Immature natural killer cell (primary cell): ENCODE data around the gene ADA. TPM values are rescaled to one million over a fixed set of nuclear protein-coding genes. Genes with fewer than 3 reads are reported as not detected.

Source experiments
- DNase-seq, 3 donors: peaks; one replicate each; pipeline ENCODE4 v3.0.0; 2022; ENCODE audit warnings: mixed read lengths in 1 of 3
- H3K27ac Mint-ChIP-seq, 6 donors: one replicate each; pipeline ENCODE4 v1.8.0; 2020; ENCODE audit warnings: mixed read lengths in 6 of 6, mild to moderate bottlenecking in 5 of 6, inconsistent platforms in 4 of 6, moderate library complexity in 3 of 6
- H3K27me3 Mint-ChIP-seq, 3 donors: one replicate each; pipeline ENCODE4 v1.8.0; 2020 to 2021; ENCODE audit warnings: low read depth in 3 of 3, mild to moderate bottlenecking in 3 of 3, mixed read lengths in 3 of 3, moderate library complexity in 3 of 3, inconsistent platforms in 1 of 3
- H3K36me3 Mint-ChIP-seq, 3 donors: one replicate each; pipeline ENCODE4 v1.8.0; 2020; ENCODE audit warnings: mixed read lengths in 3 of 3, inconsistent platforms in 2 of 3, mild to moderate bottlenecking in 2 of 3
- H3K4me1 Mint-ChIP-seq, 2 donors: one replicate each; pipeline ENCODE4 v1.8.0; 2020; ENCODE audit warnings: inconsistent platforms in 2 of 2, mild to moderate bottlenecking in 2 of 2, mixed read lengths in 2 of 2, moderate library complexity in 1 of 2
- H3K4me3 Mint-ChIP-seq, 5 donors: one replicate each; pipeline ENCODE4 v1.8.0; 2020; ENCODE audit warnings: mild to moderate bottlenecking in 5 of 5, mixed read lengths in 5 of 5, inconsistent platforms in 3 of 5, moderate library complexity in 3 of 5
- H3K9me3 Mint-ChIP-seq, 6 donors: one replicate each; pipeline ENCODE4 v1.8.0; 2020; ENCODE audit warnings: mild to moderate bottlenecking in 6 of 6, mixed read lengths in 6 of 6, inconsistent platforms in 4 of 6, moderate library complexity in 3 of 6
- polyA plus RNA-seq, 3 donors: library from polyadenylated mRNA; unstranded; fragments of 300-500 nt; fragmentation: Illumina TruSeq; gene quantifications; one replicate each; pipeline ENCODE4 v1.2.3, GENCODE V29; 2021

The ADA gene
- polyA plus RNA-seq, 3 donors from 2014 or later, result 96.9 to 150 (median 124) TPM

GRCh38 chr20:44582311-44583025 is 69.0 kb downstream of the ADA start, which contains the start of gene PKIG:
Gene PKIG, plus strand, starts transcription at chr20:44582579. Its CDS starts 31,978 bp downstream, at chr20:44614557.
- H3K27me3 Mint-ChIP-seq, result peaks cover 0 to 5% (median 4%) of the 10 kb centered on the region in 3 donors
- no peaks in the 10 kb centered on the region for H3K9me3 Mint-ChIP-seq
- peak within 1 kb of the TSS in 2 of 6 donors; percentile 52 to 53 for H3K27ac Mint-ChIP-seq
- peak within 1 kb of the TSS in 1 of 5 donors; percentile 3 for H3K4me3 Mint-ChIP-seq
- peaks cover 23 to 45% of the 10 kb centered on the region in 2 donors for H3K4me1 Mint-ChIP-seq
- H3K36me3 Mint-ChIP-seq, result no peaks in the 10 kb centered on the region
- no peak for DNase-seq

GRCh38 chr20:44581515-44581914 is 70.0 kb downstream of the ADA start:
- Mint-ChIP-seq H3K4me3 (peak overlapping the region in 1 of 5 donors; percentile 3), H3K27ac (peak overlapping the region in 2 of 6 donors; percentile 45 to 53), H3K36me3 (no peaks in the 10 kb centered on the region), H3K4me1 (peaks cover 32 to 54% of the 10 kb centered on the region in 2 donors), H3K9me3 (no peaks in the 10 kb centered on the region), H3K27me3 (peaks cover 0 to 10% (median 4%) of the 10 kb centered on the region in 3 donors)
- no peak for DNase-seq

- peak overlapping the region in 2 of 5 donors; percentile 38 to 41 for H3K4me3 Mint-ChIP-seq
- peak overlapping the region in 3 of 6 donors; percentile 45 to 73 (median 55) for H3K27ac Mint-ChIP-seq
- peaks cover 40 to 62% of the 10 kb centered on the region in 2 donors for H3K4me1 Mint-ChIP-seq
Measured at GRCh38 chr20:44580581-44581268, 70.8 kb downstream of the ADA start.

GRCh38 chr20:44579313-44580081 is 72.0 kb downstream of the ADA start:
- H3K9me3 Mint-ChIP-seq, result no peaks in the 10 kb centered on the region
- no peaks in the 10 kb centered on the region for H3K36me3 Mint-ChIP-seq
- peaks cover 0 to 10% (median 2%) of the 10 kb centered on the region in 3 donors for H3K27me3 Mint-ChIP-seq
- DNase-seq, result no peak
- H3K27ac Mint-ChIP-seq, result peak overlapping the region in 1 of 6 donors; percentile 61
- no peak overlapping the region for H3K4me3 Mint-ChIP-seq
- peaks cover 40 to 64% of the 10 kb centered on the region in 2 donors for H3K4me1 Mint-ChIP-seq

More at GRCh38 chr20:44580581-44581268, 70.8 kb downstream of the ADA start:
- no peaks in the 10 kb centered on the region for H3K36me3 Mint-ChIP-seq
- no peaks in the 10 kb centered on the region for H3K9me3 Mint-ChIP-seq
- peaks cover 0 to 10% (median 4%) of the 10 kb centered on the region in 3 donors for H3K27me3 Mint-ChIP-seq
- DNase-seq, result no peak

GRCh38 chr20:44576297-44576696 is 75.2 kb downstream of the ADA start:
- Mint-ChIP-seq H3K27ac (peak overlapping the region; percentile 8 to 95 (median 76)), H3K4me3 (peak overlapping the region; percentile 51 to 73 (median 57)), H3K36me3 (no peaks in the 10 kb centered on the region)

DNA sequence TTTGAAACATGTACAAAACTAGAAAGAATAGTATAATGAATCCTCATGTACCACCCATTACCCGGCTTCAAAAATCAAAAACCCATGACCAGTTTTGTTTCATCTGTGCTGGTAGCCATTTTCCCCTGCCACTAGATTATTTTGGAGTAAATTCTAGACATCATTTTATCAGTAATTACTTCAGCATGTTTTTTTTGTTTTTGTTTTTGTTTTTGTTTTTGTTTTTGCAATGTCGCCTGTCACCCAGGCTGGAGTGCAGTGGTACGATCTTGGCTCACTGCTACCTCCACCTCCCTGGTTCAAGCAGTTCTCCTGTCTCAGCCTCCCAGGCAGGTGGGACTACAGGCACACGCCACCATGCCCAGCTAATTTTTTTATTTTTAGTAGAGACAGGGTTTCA is 77.1 kb downstream of the ADA start:
- peaks cover 29 to 47% of the 10 kb centered on the region in 2 donors for H3K4me1 Mint-ChIP-seq
- H3K9me3 Mint-ChIP-seq, result no peaks in the 10 kb centered on the region
- no peak overlapping the region for H3K27ac Mint-ChIP-seq
- no peak for DNase-seq
- H3K27me3 Mint-ChIP-seq, result peaks cover 0 to 5% (median 0%) of the 10 kb centered on the region in 3 donors
- no peak overlapping the region for H3K4me3 Mint-ChIP-seq
- H3K36me3 Mint-ChIP-seq, result no peaks in the 10 kb centered on the region

More at GRCh38 chr20:44576297-44576696, 75.2 kb downstream of the ADA start:
- no peaks in the 10 kb centered on the region for H3K9me3 Mint-ChIP-seq
- DNase-seq, result peak in 2 of 3 donors; percentile 15 to 24
- peaks cover 0 to 7% (median 0%) of the 10 kb centered on the region in 3 donors for H3K27me3 Mint-ChIP-seq
- peaks cover 40 to 57% of the 10 kb centered on the region in 2 donors for H3K4me1 Mint-ChIP-seq

- Mint-ChIP-seq H3K9me3 (no peaks in the 10 kb centered on the region), H3K4me1 (peaks cover 26 to 40% of the 10 kb centered on the region in 2 donors), H3K36me3 (no peaks in the 10 kb centered on the region), H3K4me3 (no peak overlapping the region), H3K27me3 (peaks cover 0 to 5% (median 0%) of the 10 kb centered on the region in 3 donors), H3K27ac (no peak overlapping the region)
- no peak for DNase-seq
Measured at GRCh38 chr20:44573501-44573869, 78.0 kb downstream of the ADA start.

- peak overlapping the region in 1 of 6 donors; percentile 45 for H3K27ac Mint-ChIP-seq
- no peak overlapping the region for H3K4me3 Mint-ChIP-seq
- H3K9me3 Mint-ChIP-seq, result no peaks in the 10 kb centered on the region
- H3K36me3 Mint-ChIP-seq, result no peaks in the 10 kb centered on the region
- DNase-seq, result no peak
- H3K4me1 Mint-ChIP-seq, result peaks cover 25 to 36% of the 10 kb centered on the region in 2 donors
- H3K27me3 Mint-ChIP-seq, result peaks cover 0 to 5% (median 0%) of the 10 kb centered on the region in 3 donors
Measured at GRCh38 chr20:44572551-44573500, 78.7 kb downstream of the ADA start.

DNA sequence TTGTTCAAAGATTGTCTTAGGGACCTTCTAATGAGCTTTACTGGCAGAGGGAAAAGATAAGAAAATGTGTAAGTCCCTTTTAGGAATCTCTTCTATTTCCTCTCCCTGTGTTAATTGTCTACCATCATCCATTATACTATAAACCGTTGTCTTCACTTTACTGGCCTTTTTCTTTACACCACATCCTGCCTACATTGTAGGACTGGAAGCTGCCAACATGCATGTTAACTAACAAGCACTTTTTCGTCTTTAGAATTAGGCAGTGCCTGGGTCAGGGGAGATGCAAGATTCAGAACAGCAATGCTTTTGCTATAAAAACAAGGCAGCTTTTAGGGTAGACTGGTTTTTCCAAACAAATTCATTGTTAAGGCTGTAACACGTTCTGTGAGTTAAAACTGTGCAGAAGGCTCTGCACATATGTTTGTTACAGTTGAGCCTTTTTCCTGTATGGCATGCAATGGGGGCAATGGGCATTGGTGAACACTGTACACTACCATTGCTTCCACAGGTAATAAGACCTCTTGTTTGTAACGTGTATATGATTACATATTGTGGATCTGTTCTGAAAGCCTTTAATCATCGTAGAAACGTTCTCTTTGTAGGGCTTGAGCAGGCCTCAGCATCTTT is 80.0 kb downstream of the ADA start:
- Mint-ChIP-seq H3K4me1 (peaks cover 13 to 29% of the 10 kb centered on the region in 2 donors), H3K27me3 (no peaks in the 10 kb centered on the region), H3K4me3 (no peak overlapping the region), H3K9me3 (no peaks in the 10 kb centered on the region), H3K27ac (peak overlapping the region in 3 of 6 donors; percentile 8 to 21 (median 17)), H3K36me3 (no peaks in the 10 kb centered on the region)
- DNase-seq, result no peak

DNA sequence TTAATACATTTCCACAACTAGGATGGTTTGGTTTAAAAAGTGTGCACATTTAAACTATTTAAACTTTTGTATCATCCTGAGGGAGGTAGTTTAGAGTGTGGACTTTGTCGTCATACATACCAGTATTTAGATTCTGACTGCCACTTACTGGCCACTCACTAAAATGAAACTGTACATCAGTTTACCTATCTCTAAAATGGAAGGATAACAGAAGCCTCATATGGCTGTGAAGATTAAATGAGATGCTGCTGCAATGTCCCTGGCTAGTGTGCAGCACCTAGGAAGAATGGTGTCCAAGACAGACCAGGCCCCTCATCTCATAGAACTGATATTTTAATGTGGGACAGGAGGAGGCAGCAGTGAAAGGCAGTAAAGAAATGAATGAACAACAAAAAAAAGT is 81.1 kb downstream of the ADA start:
- Mint-ChIP-seq H3K9me3 (no peaks in the 10 kb centered on the region), H3K36me3 (no peaks in the 10 kb centered on the region), H3K27ac (peak overlapping the region in 1 of 6 donors; percentile 60), H3K27me3 (no peaks in the 10 kb centered on the region), H3K4me3 (no peak overlapping the region), H3K4me1 (peaks cover 13 to 28% of the 10 kb centered on the region in 2 donors)
- no peak for DNase-seq
